Naive thymus-derived CD8-positive, alpha-beta T cell (primary cell): Measurements from ENCODE around the gene ARID1B. TPM values are rescaled to one million over a fixed set of nuclear protein-coding genes. Genes with fewer than 3 reads are reported as not detected.

ENCODE experiments used
- ATAC-seq, 2 donors: fragments of 150-1000 bp; cut with Tn5 transposase in 1 of 2; sonication (Bioruptor Pico), chemical (Tn5 transposase) in 1 of 2; 1 replicate in 1 of 2; 2 replicates in 1 of 2; pipeline ENCODE4 v1.10.0; 2021; ENCODE audit warnings: mild to moderate bottlenecking in 2 of 2, moderate library complexity in 2 of 2
- POLR2A ChIA-PET: fragments of 350-600 bp; sonication (Branson Sonifier 250); formaldehyde crosslinking; loops from one replicate; lab custom pipeline; 2021; ENCODE audit warnings: antibody characterized with exemption; lab: Charles Lee
- DNase-seq, 10 donors: peaks; one replicate each; pipeline versions ENCODE4 v3.0.0 to v3.0.0-alpha.2; 2020 to 2022
- H3K27ac Mint-ChIP-seq, 10 donors: one replicate each; pipeline ENCODE4 v1.8.0; 2020 to 2022; ENCODE audit warnings: mild to moderate bottlenecking in 10 of 10, mixed read lengths in 10 of 10, moderate library complexity in 4 of 10, inconsistent platforms in 1 of 10
- H3K27me3 Mint-ChIP-seq, 5 donors: one replicate each; pipeline ENCODE4 v1.8.0; 2021 to 2022; ENCODE audit warnings: mixed read lengths in 5 of 5
- H3K36me3 Mint-ChIP-seq, 3 donors: one replicate each; pipeline ENCODE4 v1.8.0; 2020 to 2022; ENCODE audit warnings: mixed read lengths in 3 of 3, mild to moderate bottlenecking in 2 of 3, inconsistent platforms in 1 of 3
- H3K4me1 Mint-ChIP-seq, 4 donors: one replicate each; pipeline ENCODE4 v1.8.0; 2021 to 2022; ENCODE audit warnings: mixed read lengths in 4 of 4
- H3K4me3 Mint-ChIP-seq, 10 donors: one replicate each; pipeline ENCODE4 v1.8.0; 2020 to 2022; ENCODE audit warnings: mild to moderate bottlenecking in 10 of 10, mixed read lengths in 10 of 10, moderate library complexity in 6 of 10, inconsistent platforms in 1 of 10
- H3K9me3 Mint-ChIP-seq, 9 donors: one replicate each; pipeline ENCODE4 v1.8.0; 2020 to 2022; ENCODE audit warnings: mixed read lengths in 9 of 9, mild to moderate bottlenecking in 3 of 9, inconsistent platforms in 1 of 9, moderate library complexity in 1 of 9
- polyA plus RNA-seq, 3 donors: library from polyadenylated mRNA; unstranded; fragments of 300-500 nt; fragmentation: Illumina TruSeq; gene quantifications; one replicate each; pipeline ENCODE4 v1.2.3, GENCODE V29; 2021
- total RNA-seq, 8 experiments: library from RNA in 2 of 8; stranded (reverse) in 2 of 8; gene quantifications; one replicate each; pipeline ENCODE4 v1.2.3 and lab custom pipeline; 2021 to 2026

Gene ARID1B
- total and polyA plus RNA-seq, 5 experiments from 2014 or later = 9.0 to 122 (median 18.6) TPM

DNA sequence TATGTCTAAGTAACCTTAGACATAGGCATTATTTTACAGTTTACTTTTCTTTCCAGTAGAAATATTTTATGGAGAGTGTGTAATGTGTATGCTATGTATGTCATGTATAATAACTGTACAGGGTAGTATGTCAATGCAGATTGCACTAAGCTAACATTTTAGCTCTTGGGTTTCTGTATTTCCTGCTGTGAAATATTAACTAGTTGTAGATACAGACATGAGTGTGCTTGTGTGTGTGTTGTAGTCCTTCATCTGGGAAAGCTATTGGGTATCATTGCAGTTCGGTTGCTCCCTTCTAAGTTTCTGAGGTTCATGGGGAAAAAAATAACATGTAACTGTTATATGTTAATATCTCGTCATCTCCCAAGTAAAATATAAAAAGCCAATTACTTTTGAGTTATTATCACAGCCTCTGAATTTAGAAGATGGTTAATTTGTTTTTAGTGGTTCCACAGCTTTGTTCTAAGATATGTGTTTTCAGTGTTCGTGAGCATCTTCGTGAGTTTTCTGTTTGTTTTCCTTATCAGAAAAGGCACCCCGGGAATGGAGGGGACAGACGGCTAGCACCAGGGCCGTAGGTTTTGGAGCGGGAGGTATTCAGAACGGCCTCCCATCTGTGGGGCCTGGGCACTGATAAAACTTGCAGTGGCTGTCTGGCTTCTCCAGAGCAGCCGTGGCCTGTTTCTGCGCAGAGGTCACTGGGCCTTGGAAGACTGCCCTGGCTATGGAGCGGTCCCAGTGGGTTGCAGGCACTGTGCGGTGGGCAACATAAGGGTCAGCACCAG is 215.0 kb downstream of the ARID1B start:
- H3K36me3 Mint-ChIP-seq = peaks cover 0 to 3% (median 0%) of the 10 kb centered on the region in 3 donors
- H3K4me1 Mint-ChIP-seq = peaks cover 23 to 70% (median 51%) of the 10 kb centered on the region in 4 donors
- POLR2A ChIA-PET = no interaction called here
- no peaks in the 10 kb centered on the region for H3K9me3 Mint-ChIP-seq
- no peak overlapping the region for H3K4me3 Mint-ChIP-seq
- no peaks in the 10 kb centered on the region for H3K27me3 Mint-ChIP-seq
- no peak for ATAC-seq
- DNase-seq = no peak
- H3K27ac Mint-ChIP-seq = peak overlapping the region in 1 of 10 donors; percentile 14

DNA sequence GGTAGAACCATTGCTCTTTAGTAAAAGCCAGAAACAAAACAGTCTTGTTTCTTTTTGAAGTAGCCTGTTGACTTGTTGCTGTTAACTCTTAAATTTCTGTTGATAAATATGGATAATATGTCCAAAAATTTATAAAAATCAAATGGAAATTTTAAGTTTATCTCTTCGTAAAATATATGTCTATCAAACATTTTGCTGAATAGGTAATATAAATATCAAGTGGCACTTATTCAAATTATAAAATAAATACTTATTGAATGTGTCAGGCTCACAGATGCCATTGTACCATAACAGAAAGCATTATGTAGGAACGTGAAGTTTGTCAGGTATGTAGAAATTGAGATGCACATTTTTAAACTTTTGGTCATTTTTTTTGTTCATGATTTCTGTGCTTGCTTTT is 216.5 kb downstream of the ARID1B start:
- Mint-ChIP-seq H3K9me3 (no peaks in the 10 kb centered on the region), H3K27ac (no peak overlapping the region), H3K4me3 (no peak overlapping the region), H3K4me1 (peaks cover 18 to 61% (median 45%) of the 10 kb centered on the region in 4 donors), H3K27me3 (no peaks in the 10 kb centered on the region), H3K36me3 (peaks cover 0 to 3% (median 2%) of the 10 kb centered on the region in 3 donors)
- no peak for ATAC-seq
- POLR2A ChIA-PET = interaction anchor here (1.3 kb wide), 1 partner anchor 9 kb away, joined by 3 read pairs; no protein-coding TSS in a partner anchor
- DNase-seq = no peak

DNA sequence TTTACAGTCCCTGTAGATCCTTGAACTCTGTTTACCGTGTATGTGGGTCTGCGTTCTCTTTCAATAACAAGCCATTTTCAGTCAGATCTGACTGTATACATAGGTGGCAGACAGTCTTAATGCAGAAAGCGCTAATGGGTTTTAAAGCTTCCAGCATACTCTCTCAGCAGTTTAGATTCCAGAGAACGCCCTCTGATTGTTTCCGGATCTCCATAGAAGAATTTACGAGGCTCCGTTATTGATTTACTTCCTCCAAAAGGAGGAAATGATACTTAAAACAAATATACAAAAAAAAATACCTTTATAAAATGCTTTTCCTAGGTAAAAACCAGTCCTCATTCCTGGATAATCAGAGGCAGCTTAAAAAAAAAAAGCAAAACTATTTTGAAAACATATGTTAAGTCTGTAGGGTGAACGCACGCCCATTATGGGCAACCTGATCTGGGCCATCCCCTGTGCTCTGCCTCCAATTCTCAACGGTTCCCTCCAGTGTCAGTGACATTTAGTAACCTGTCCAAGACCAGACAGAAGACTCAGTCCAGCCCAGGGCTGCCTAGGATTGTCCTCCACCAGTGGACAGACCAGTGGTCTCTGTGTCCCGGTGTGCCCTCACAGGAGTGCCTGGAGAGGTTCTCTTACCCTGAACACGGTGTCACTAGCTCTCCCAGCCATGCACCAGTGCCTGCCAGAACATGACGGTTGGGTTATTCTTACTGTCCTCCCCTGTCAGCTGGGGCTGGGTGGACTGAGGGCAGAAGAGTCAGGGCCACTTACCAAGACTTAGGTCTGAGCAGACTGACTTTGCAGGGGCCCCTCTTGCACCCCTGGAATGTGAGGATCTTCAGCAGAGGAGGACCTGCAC is 217.3 kb downstream of the ARID1B start:
- DNase-seq (no peak), ATAC-seq (no peak)
- Mint-ChIP-seq H3K27ac (peak overlapping the region in 1 of 10 donors; percentile 20), H3K36me3 (peaks cover 0 to 2% (median 0%) of the 10 kb centered on the region in 3 donors), H3K27me3 (no peaks in the 10 kb centered on the region), H3K4me3 (no peak overlapping the region), H3K9me3 (no peaks in the 10 kb centered on the region), H3K4me1 (peaks cover 17 to 60% (median 46%) of the 10 kb centered on the region in 4 donors)
- POLR2A ChIA-PET = interaction anchor here (1.3 kb wide), 1 partner anchor 10 kb away, joined by 3 read pairs; no protein-coding TSS in a partner anchor

DNA sequence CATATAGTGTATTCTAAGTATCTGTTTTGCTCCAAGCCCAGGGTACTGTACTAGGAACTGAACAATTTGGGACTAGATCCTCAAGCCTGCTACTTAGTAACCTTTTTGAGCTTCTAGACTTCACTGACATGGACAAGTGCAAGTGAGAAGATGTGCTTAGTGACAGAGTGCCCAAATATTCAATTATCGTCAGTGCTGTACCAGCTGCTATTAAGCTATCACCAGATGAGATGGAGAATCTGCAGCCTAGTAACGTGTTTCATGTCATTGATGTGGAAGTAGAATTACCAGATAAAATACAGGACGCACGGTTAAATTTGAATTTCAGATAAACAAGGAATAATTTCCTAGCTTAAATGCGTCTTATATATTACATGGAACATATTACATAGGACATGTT is 218.3 kb downstream of the ARID1B start:
- POLR2A ChIA-PET = no interaction called here
- Mint-ChIP-seq H3K27ac (no peak overlapping the region), H3K4me1 (peaks cover 22 to 60% (median 51%) of the 10 kb centered on the region in 4 donors), H3K4me3 (no peak overlapping the region), H3K36me3 (peaks cover 0 to 2% (median 0%) of the 10 kb centered on the region in 3 donors), H3K27me3 (no peaks in the 10 kb centered on the region), H3K9me3 (no peaks in the 10 kb centered on the region)
- ATAC-seq = no peak
- DNase-seq = no peak

DNA sequence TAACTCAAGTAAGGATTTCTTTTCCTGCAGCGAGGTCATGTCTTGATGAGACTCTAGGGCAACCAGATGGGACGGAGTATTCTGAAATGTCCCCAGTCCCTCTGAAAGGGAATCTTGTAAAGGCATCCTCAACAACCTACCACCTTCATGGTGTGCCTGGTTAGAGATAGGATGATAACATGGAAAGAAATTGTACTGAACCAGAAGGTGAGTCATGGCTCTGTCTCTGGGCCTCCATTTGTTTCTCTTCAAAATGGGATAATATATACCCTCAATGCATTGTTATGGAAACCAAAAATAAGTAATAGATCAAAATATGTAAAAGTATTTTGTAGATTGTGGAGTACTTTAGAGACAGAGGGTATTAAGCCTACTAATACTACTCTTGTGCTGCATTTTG is 219.1 kb downstream of the ARID1B start:
- H3K36me3 Mint-ChIP-seq = peaks cover 0 to 2% (median 0%) of the 10 kb centered on the region in 3 donors
- no peak for DNase-seq
- POLR2A ChIA-PET = no interaction called here
- H3K9me3 Mint-ChIP-seq = no peaks in the 10 kb centered on the region
- ATAC-seq = no peak
- H3K4me1 Mint-ChIP-seq = peaks cover 22 to 60% (median 54%) of the 10 kb centered on the region in 4 donors
- no peaks in the 10 kb centered on the region for H3K27me3 Mint-ChIP-seq
- H3K27ac Mint-ChIP-seq = no peak overlapping the region
- H3K4me3 Mint-ChIP-seq = no peak overlapping the region

DNA sequence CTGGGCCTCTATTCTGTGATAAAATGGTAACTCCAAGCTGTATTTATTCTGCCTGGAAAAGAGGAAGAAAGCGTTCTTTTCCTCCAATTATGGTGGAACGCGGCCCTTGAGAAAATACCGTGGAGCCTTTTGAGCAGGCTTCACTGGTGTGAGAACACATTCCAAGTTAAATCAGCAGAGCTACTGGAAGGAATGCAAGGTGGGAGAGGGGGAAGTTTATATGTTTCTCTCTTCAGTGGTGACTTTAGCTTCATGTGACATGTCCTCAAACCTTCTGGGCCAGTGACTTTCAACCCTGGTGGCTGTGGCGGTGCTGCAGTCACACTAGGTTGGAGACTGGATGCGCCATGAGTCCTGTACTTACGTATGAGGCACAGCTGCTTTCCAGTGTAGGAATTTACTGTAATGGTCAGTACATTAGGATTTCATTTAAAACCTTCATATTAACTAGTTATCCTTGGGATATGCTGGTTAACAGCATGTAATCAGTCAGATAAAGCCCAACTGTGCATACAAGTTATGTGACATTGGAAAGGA is 221.7 kb downstream of the ARID1B start:
- H3K4me3 Mint-ChIP-seq = no peak overlapping the region
- H3K27ac Mint-ChIP-seq = peak overlapping the region in 3 of 10 donors; percentile 31 to 39 (median 37)

DNA sequence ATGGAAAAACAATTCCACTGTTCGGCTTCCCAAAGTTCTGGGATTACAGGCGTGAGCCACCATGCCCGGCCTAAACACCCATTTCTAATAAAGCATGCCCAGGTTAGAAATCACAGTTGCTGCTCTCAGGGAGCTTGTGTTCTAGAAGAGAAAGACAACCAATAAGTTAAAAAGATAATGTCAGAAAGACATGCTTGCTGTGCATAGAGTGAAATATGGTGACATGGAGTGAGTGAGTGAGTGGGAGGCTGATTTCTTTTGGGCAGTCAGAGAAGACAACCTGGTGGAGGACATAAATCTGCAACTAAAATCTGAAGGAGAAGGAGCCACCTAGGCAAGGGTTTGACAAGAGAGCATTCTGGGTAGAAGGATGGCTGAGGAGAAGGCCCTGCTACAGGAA is 222.6 kb downstream of the ARID1B start:
- no peaks in the 10 kb centered on the region for H3K27me3 Mint-ChIP-seq
- H3K4me1 Mint-ChIP-seq = peaks cover 21 to 62% (median 58%) of the 10 kb centered on the region in 4 donors
- H3K9me3 Mint-ChIP-seq = no peaks in the 10 kb centered on the region
- peak overlapping the region in 2 of 10 donors; percentile 2 to 54 for H3K27ac Mint-ChIP-seq
- H3K4me3 Mint-ChIP-seq = no peak overlapping the region
- peaks cover 0 to 10% (median 2%) of the 10 kb centered on the region in 3 donors for H3K36me3 Mint-ChIP-seq
- ATAC-seq (no peak), DNase-seq (no peak)
- POLR2A ChIA-PET = interaction anchor here (0.6 kb wide), 1 partner anchor 114 kb away, joined by 5 read pairs; no protein-coding TSS in a partner anchor

More for the DNA sequence above, 221.7 kb downstream of the ARID1B start:
- Mint-ChIP-seq H3K27me3 (no peaks in the 10 kb centered on the region), H3K4me1 (peaks cover 25 to 66% (median 62%) of the 10 kb centered on the region in 4 donors), H3K9me3 (no peaks in the 10 kb centered on the region), H3K36me3 (peaks cover 0 to 7% (median 0%) of the 10 kb centered on the region in 3 donors)
- ATAC-seq (no peak), DNase-seq (no peak)
- POLR2A ChIA-PET = no interaction called here

DNA sequence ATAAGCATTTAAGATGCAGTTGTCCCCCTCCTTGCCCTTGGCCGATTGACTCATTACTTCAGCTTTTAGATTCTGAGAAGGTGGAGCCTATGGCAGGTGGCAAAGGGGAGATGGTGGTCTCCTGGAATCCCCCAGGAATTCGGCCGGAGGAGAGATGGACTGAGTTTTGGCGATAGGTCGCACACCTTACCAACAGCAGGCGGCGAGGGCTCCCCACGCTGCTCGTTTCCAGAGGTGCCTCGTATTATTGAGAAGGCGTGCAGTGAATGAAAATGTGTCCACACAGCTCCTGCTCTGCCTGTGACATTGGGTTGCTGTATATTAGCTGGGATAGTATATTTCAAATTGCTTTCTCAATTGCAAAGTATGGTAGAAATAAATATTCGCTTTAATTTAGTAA is 224.5 kb downstream of the ARID1B start:
- Mint-ChIP-seq H3K4me3 (no peak overlapping the region), H3K4me1 (peaks cover 28 to 67% (median 62%) of the 10 kb centered on the region in 4 donors), H3K27ac (peak overlapping the region in 1 of 10 donors; percentile 19), H3K9me3 (no peaks in the 10 kb centered on the region), H3K27me3 (no peaks in the 10 kb centered on the region), H3K36me3 (peaks cover 0 to 10% (median 2%) of the 10 kb centered on the region in 3 donors)
- DNase-seq (no peak), ATAC-seq (no peak)
- POLR2A ChIA-PET = no interaction called here

DNA sequence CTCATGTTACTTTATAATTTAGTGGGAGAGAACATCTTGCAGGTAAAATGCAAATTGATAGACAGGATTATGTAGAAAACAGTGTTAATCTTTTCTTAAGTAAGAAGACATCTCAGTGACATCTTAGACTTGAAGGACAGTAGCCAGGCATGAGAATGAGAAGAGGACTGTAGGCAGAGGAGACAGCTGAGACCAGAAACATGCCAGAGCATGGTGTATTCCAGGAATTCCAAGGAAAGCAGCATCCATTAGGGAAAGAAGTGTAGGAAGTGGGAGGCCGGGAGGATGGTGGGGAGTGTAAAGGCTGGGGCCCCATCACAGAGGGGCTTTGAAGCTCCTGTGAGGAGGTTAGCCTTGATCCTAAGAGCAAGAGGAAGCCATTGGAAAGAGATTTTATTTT is 225.6 kb downstream of the ARID1B start:
- POLR2A ChIA-PET = no interaction called here
- Mint-ChIP-seq H3K4me1 (peaks cover 26 to 69% (median 65%) of the 10 kb centered on the region in 4 donors), H3K36me3 (peaks cover 0 to 10% (median 2%) of the 10 kb centered on the region in 3 donors), H3K27ac (peak overlapping the region in 5 of 10 donors; percentile 0 to 83 (median 11)), H3K9me3 (no peaks in the 10 kb centered on the region), H3K4me3 (no peak overlapping the region), H3K27me3 (no peaks in the 10 kb centered on the region)
- DNase-seq (no peak), ATAC-seq (no peak)

DNA sequence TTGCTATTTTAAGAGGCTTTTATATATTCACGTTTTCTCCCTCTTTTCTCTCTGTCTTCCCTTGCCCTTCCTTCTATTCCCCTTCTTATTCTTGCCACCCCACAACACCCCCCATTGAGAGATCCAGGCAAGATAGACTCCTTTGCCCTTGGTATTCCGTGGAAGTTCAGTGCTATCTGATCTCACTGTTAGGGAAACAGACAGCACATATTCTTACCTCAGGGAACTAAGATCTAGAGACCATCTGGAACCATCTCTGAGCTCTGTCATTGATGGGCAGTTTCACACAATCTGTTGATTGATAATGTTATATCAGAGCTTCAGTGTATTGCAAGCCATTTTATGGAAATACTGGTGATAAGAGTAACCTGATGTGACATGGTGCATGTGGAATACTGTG is 228.8 kb downstream of the ARID1B start:
- no peaks in the 10 kb centered on the region for H3K27me3 Mint-ChIP-seq
- peak overlapping the region in 1 of 10 donors; percentile 33 for H3K27ac Mint-ChIP-seq
- H3K36me3 Mint-ChIP-seq = peaks cover 0 to 8% (median 2%) of the 10 kb centered on the region in 3 donors
- H3K4me3 Mint-ChIP-seq = no peak overlapping the region
- POLR2A ChIA-PET = no interaction called here
- H3K9me3 Mint-ChIP-seq = no peaks in the 10 kb centered on the region
- DNase-seq = no peak
- ATAC-seq = no peak
- peaks cover 29 to 72% (median 57%) of the 10 kb centered on the region in 4 donors for H3K4me1 Mint-ChIP-seq

DNA sequence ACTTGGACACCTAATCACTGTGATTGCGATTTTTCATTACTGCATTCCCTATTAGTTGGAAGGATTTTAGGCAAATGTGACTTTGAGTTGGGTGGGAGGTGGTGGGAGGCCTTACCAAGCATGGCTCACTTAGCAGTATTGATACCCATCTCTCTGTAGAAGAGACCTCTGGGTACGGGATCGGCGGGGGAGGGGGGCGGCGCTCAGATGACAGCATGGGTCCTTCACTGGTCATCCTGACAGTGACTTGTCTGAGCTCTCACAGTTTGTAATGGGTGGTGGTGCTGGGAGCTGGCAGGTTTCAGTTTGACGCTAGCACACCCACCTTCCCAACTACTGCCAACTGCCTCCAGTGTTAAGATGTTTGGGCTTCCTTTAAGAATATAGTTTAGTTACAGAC is 231.4 kb downstream of the ARID1B start:
- peaks cover 23 to 63% (median 53%) of the 10 kb centered on the region in 4 donors for H3K4me1 Mint-ChIP-seq
- no peaks in the 10 kb centered on the region for H3K9me3 Mint-ChIP-seq
- H3K27me3 Mint-ChIP-seq = no peaks in the 10 kb centered on the region
- DNase-seq = no peak
- no peak overlapping the region for H3K4me3 Mint-ChIP-seq
- ATAC-seq = no peak
- peak overlapping the region in 1 of 10 donors; percentile 19 for H3K27ac Mint-ChIP-seq
- POLR2A ChIA-PET = no interaction called here
- peaks cover 0 to 3% (median 3%) of the 10 kb centered on the region in 3 donors for H3K36me3 Mint-ChIP-seq

DNA sequence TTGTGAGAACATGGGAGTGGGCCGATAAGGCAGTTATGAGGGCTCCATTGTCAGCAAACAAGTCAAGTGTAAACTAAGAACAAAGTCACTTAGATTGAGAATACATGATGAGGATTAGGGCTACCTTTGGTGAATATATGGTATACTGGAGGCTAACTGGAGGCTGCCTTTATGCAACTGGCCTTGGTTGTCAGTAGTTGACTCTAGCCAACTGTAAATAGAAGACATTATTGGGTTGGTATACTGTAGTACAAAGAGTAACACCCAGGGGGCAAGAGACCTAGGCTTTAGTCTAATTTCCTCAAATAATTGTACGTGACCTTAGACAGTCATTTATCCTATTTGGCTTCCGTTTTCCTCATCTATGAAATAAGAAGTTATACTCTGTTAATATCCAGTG is 235.2 kb downstream of the ARID1B start:
- Mint-ChIP-seq H3K4me3 (no peak overlapping the region), H3K4me1 (peaks cover 20 to 63% (median 59%) of the 10 kb centered on the region in 4 donors), H3K27me3 (no peaks in the 10 kb centered on the region), H3K36me3 (peaks cover 0 to 2% (median 0%) of the 10 kb centered on the region in 3 donors), H3K9me3 (no peaks in the 10 kb centered on the region), H3K27ac (no peak overlapping the region)
- DNase-seq (no peak), ATAC-seq (no peak)
- POLR2A ChIA-PET = no interaction called here
